SK-N-SH (cell line): Measurements from ENCODE around the gene SLC47A1. TPM values are rescaled to one million over a fixed set of nuclear protein-coding genes. Genes with fewer than 3 reads are reported as not detected.
"Not testable (repeated sequence)": the region's sequence is repeated elsewhere in the genome, so short reads cannot be mapped to it uniquely, and the experiment has no call there.

Experiments
- CTCF ChIA-PET: fragments of 300-600, 350-600 bp; formaldehyde crosslinking; extraction: SDS; loops from one replicate; lab custom pipeline; 2021; lab: Yijun Ruan, JAX
- POLR2A ChIA-PET: fragments of 350-600 bp; sonication (Branson Sonifier 250); formaldehyde crosslinking; extraction: SDS; loops from one replicate; lab custom pipeline; 2020; ENCODE audit warnings: antibody characterized with exemption, inconsistent platforms; lab: Yijun Ruan, JAX
- DNase-seq: peaks from one replicate; pipeline ENCODE4 v3.0.0; 2012
- H2AFZ ChIP-seq: fragments of 200-600 bp; sonication (generic); 2 replicates; pipeline ENCODE4 v1.8.1; 2016; ENCODE audit warnings: antibody characterized with exemption, mild to moderate bottlenecking, low read depth
- H3F3A ChIP-seq: fragments of 200-600 bp; sonication (generic); replicated peaks from 2 replicates; pipeline ENCODE3; 2016; ENCODE audit warnings: antibody characterized with exemption, mild to moderate bottlenecking; ENCODE audit not compliant: insufficient read depth
- H3K27ac ChIP-seq, 2 experiments: fragments of 200-500 bp in 1 of 2; fragments of 200-600 bp in 1 of 2; sonication (Bioruptor generic) in 1 of 2; sonication (generic), shearing (Covaris generic) in 1 of 2; 2 replicates each; pipeline versions ENCODE4 v1.5.1 to v1.6.1; 2014 to 2016; ENCODE audit warnings: low read depth in 2 of 2, inconsistent platforms in 1 of 2, low read length in 1 of 2, mild to moderate bottlenecking in 1 of 2, mixed read lengths in 1 of 2
- H3K27me3 ChIP-seq: fragments of 200-600 bp; sonication (generic), shearing (Covaris generic); 2 replicates; pipeline ENCODE4 v1.6.1; 2016; ENCODE audit warnings: mixed run types; ENCODE audit not compliant: insufficient read depth
- H3K36me3 ChIP-seq, 2 experiments: fragments of 200-500 bp in 1 of 2; fragments of 200-600 bp in 1 of 2; sonication (Bioruptor generic) in 1 of 2; sonication (generic) in 1 of 2; replicated peaks in 1 of 2; 2 replicates each; pipeline versions ENCODE3 to v1.5.1; 2014 to 2016; ENCODE audit warnings: low read length in 1 of 2, mild to moderate bottlenecking in 1 of 2; ENCODE audit not compliant: insufficient read depth in 2 of 2, control insufficient read depth in 1 of 2
- H3K4me1 ChIP-seq, 2 experiments: fragments of 200-500 bp in 1 of 2; fragments of 200-600 bp in 1 of 2; sonication (Bioruptor generic) in 1 of 2; sonication (generic), shearing (Covaris generic) in 1 of 2; 2 replicates each; pipeline versions ENCODE4 v1.5.1 to v1.6.1; 2014 to 2016; ENCODE audit warnings: low read depth in 1 of 2, low read length in 1 of 2, mixed run types in 1 of 2; ENCODE audit not compliant: insufficient read depth in 2 of 2, control insufficient read depth in 1 of 2
- H3K4me2 ChIP-seq: fragments of 200-600 bp; sonication (generic), shearing (Covaris generic); 2 replicates; pipeline ENCODE4 v1.6.1; 2017; ENCODE audit warnings: mixed run types
- H3K4me3 ChIP-seq, 2 experiments: fragments of 200-500 bp in 1 of 2; fragments of 200-600 bp in 1 of 2; sonication (Bioruptor generic) in 1 of 2; sonication (generic), shearing (Covaris generic) in 1 of 2; 2 replicates each; pipeline versions ENCODE4 v1.5.1 to v1.8.1; 2014 to 2016; ENCODE audit warnings: low read depth in 2 of 2, inconsistent platforms in 1 of 2, low read length in 1 of 2, mild to moderate bottlenecking in 1 of 2, mixed read lengths in 1 of 2, moderate library complexity in 1 of 2
- H3K79me2 ChIP-seq: fragments of 200-600 bp; sonication (generic); 2 replicates; pipeline ENCODE4 v1.8.1; 2017; ENCODE audit warnings: mild to moderate bottlenecking; ENCODE audit not compliant: insufficient read depth
- H3K9ac ChIP-seq: fragments of 200-600 bp; sonication (generic); 2 replicates; pipeline ENCODE4 v1.6.1; 2017; ENCODE audit warnings: mixed run types
- H3K9me2 ChIP-seq: fragments of 200-600 bp; sonication (generic); 2 replicates; pipeline ENCODE4 v1.6.1; 2017; ENCODE audit warnings: mixed run types
- H3K9me3 ChIP-seq: fragments of 200-600 bp; sonication (generic); 2 replicates; pipeline ENCODE4 v1.6.1; 2017; ENCODE audit warnings: mixed run types, mild to moderate bottlenecking, moderate library complexity
- H4K20me1 ChIP-seq: fragments of 200-600 bp; sonication (generic); 2 replicates; pipeline ENCODE4 v1.6.1; 2017; ENCODE audit warnings: mild to moderate bottlenecking, mixed run types; ENCODE audit not compliant: insufficient read depth
- CHD2 ChIP-seq: fragments of 150-350 bp; IDR thresholded peaks from 2 replicates; pipeline ENCODE4 v1.6.1; 2018; ENCODE audit warnings: low read length; ENCODE audit not compliant: partially characterized antibody
- FOXJ3 ChIP-seq: sonication (generic); formaldehyde crosslinking; IDR thresholded peaks from 2 replicates; pipeline ENCODE4 v1.5.1; 2020; ENCODE audit warnings: mild to moderate bottlenecking, missing genetic modification reagents
- FOXM1 ChIP-seq: IDR thresholded peaks from 2 replicates; pipeline ENCODE4 v1.4.0; 2012; ENCODE audit warnings: low read depth, mild to moderate bottlenecking
- MXI1 ChIP-seq: IDR thresholded peaks from 2 replicates; pipeline ENCODE4 v1.6.1; 2012; ENCODE audit warnings: mild to moderate bottlenecking, low read depth, low read length, improper control_type of control experiment
- NFIC ChIP-seq: IDR thresholded peaks from 2 replicates; pipeline ENCODE4 v1.4.0; 2012; ENCODE audit warnings: borderline replicate concordance
- RAD21 ChIP-seq: IDR thresholded peaks from 2 replicates; pipeline ENCODE4 v1.6.1; 2012; ENCODE audit warnings: mild to moderate bottlenecking, low read length
- RFX5 ChIP-seq: IDR thresholded peaks from 2 replicates; pipeline ENCODE4 v1.6.1; 2012; ENCODE audit warnings: mild to moderate bottlenecking, improper control_type of control experiment, low read length
- RXRA ChIP-seq: IDR thresholded peaks from 2 replicates; pipeline ENCODE4 v1.4.0; 2012; ENCODE audit warnings: low read depth, mild to moderate bottlenecking, borderline replicate concordance
- SIN3A ChIP-seq: IDR thresholded peaks from 2 replicates; pipeline ENCODE4 v1.6.1; 2012; ENCODE audit warnings: low read depth, mild to moderate bottlenecking, low read length, moderate library complexity, borderline replicate concordance
- TCF12 ChIP-seq: IDR thresholded peaks from 2 replicates; pipeline ENCODE4 v1.4.0; 2012
- WGBS: methylation state at CpG from one replicate; pipeline ENCODE4 v1.1.6; 2017; ENCODE audit warnings: low lambda C conversion rate; 5-methylcytosine and 5-hydroxymethylcytosine counted together
- polyA plus RNA-seq, 3 experiments: library from polyadenylated mRNA; depleted of rRNA; stranded (reverse); fragments of >200 nt; gene quantifications; 2 replicates each; pipeline ENCODE4 v1.2.3, GENCODE V29; 2012
- TF ChIP-seq, protein P1 (sequence below): fragments of 150-350 bp; IDR thresholded peaks from 2 replicates; pipeline ENCODE4 v1.6.1; 2017; ENCODE audit warnings: antibody characterized with exemption, low read length, low read depth, borderline replicate concordance
- TF ChIP-seq, protein P2 (sequence below): IDR thresholded peaks from 2 replicates; pipeline ENCODE4 v1.4.0; 2012; ENCODE audit warnings: low read depth, borderline replicate concordance
- TF ChIP-seq, protein P3 (sequence below): IDR thresholded peaks from 2 replicates; pipeline ENCODE4 v1.6.1; 2012; ENCODE audit warnings: mild to moderate bottlenecking, low read depth, low read length, moderate library complexity
- TF ChIP-seq, protein P4 (sequence below): IDR thresholded peaks from 2 replicates; pipeline ENCODE4; 2012

Gene SLC47A1
- polyA plus RNA-seq, 1 of the 3 experiments (the other 2 are of a cell fraction), result 3.5 TPM

DNA sequence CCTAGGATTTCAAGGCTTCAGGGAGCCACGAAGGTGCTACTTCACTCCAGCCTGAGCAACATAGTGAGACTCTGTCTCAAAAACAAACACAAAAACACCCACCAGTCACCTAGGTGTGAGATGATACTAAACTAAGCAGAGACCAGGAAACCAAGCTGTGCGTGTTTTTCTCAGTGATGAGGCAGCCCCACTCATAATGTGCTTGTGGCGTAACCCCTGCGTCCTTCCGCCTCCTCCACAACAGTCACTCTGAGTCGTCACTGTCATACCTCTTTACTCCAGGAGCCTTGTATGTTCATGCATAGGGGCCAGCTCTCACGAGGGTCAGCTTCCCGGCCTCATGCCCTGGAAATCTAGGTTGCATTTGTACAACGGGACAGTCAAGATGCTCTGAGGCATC lies 31.1 kb upstream of the SLC47A1 start:
- 77% methylated on average over 9 of the region's 9 CpGs for WGBS
- Histone ChIP-seq H3K4me1 (no peaks in the 10 kb centered on the region), H3K4me2 (no peak overlapping the region), H3K36me3 (no peaks in the 10 kb centered on the region), H3K79me2 (no peaks in the 10 kb centered on the region), H3K9me2 (no peaks in the 10 kb centered on the region), H3F3A (peaks cover 8% of the 10 kb centered on the region), H3K27ac (no peak overlapping the region), H3K27me3 (no peaks in the 10 kb centered on the region), H3K9me3 (no peaks in the 10 kb centered on the region), H4K20me1 (no peaks in the 10 kb centered on the region), H2AFZ (no peak overlapping the region), H3K4me3 (no peak overlapping the region), H3K9ac (no peak overlapping the region)
- DNase-seq, result no peak
- CTCF ChIA-PET, result interaction anchor here (0.6 to 2.9 kb wide), 5 partner anchors 140 to 264 kb away, joined by 3 to 8 read pairs (median 3); partner anchors contain the start of gene B9D1
- TF ChIP-seq SIN3A, result no peak
- TF ChIP-seq, protein P1, sequence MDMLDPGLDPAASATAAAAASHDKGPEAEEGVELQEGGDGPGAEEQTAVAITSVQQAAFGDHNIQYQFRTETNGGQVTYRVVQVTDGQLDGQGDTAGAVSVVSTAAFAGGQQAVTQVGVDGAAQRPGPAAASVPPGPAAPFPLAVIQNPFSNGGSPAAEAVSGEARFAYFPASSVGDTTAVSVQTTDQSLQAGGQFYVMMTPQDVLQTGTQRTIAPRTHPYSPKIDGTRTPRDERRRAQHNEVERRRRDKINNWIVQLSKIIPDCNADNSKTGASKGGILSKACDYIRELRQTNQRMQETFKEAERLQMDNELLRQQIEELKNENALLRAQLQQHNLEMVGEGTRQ, result no peak
- TF ChIP-seq TCF12, result no peak
- TF ChIP-seq, protein P2, sequence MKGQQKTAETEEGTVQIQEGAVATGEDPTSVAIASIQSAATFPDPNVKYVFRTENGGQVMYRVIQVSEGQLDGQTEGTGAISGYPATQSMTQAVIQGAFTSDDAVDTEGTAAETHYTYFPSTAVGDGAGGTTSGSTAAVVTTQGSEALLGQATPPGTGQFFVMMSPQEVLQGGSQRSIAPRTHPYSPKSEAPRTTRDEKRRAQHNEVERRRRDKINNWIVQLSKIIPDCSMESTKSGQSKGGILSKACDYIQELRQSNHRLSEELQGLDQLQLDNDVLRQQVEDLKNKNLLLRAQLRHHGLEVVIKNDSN, result no peak
- TF ChIP-seq, protein P3, sequence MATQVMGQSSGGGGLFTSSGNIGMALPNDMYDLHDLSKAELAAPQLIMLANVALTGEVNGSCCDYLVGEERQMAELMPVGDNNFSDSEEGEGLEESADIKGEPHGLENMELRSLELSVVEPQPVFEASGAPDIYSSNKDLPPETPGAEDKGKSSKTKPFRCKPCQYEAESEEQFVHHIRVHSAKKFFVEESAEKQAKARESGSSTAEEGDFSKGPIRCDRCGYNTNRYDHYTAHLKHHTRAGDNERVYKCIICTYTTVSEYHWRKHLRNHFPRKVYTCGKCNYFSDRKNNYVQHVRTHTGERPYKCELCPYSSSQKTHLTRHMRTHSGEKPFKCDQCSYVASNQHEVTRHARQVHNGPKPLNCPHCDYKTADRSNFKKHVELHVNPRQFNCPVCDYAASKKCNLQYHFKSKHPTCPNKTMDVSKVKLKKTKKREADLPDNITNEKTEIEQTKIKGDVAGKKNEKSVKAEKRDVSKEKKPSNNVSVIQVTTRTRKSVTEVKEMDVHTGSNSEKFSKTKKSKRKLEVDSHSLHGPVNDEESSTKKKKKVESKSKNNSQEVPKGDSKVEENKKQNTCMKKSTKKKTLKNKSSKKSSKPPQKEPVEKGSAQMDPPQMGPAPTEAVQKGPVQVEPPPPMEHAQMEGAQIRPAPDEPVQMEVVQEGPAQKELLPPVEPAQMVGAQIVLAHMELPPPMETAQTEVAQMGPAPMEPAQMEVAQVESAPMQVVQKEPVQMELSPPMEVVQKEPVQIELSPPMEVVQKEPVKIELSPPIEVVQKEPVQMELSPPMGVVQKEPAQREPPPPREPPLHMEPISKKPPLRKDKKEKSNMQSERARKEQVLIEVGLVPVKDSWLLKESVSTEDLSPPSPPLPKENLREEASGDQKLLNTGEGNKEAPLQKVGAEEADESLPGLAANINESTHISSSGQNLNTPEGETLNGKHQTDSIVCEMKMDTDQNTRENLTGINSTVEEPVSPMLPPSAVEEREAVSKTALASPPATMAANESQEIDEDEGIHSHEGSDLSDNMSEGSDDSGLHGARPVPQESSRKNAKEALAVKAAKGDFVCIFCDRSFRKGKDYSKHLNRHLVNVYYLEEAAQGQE, result no peak
- no peak for TF ChIP-seq NFIC
- TF ChIP-seq RXRA, result no peak
- TF ChIP-seq, protein P4, sequence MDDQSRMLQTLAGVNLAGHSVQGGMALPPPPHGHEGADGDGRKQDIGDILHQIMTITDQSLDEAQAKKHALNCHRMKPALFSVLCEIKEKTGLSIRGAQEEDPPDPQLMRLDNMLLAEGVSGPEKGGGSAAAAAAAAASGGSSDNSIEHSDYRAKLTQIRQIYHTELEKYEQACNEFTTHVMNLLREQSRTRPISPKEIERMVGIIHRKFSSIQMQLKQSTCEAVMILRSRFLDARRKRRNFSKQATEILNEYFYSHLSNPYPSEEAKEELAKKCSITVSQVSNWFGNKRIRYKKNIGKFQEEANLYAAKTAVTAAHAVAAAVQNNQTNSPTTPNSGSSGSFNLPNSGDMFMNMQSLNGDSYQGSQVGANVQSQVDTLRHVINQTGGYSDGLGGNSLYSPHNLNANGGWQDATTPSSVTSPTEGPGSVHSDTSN, result no peak
- TF ChIP-seq RFX5, result no peak
- TF ChIP-seq MXI1, result no peak
- no peak for TF ChIP-seq RAD21
- TF ChIP-seq FOXJ3, result no peak
- TF ChIP-seq CHD2, result no peak
- no peak for TF ChIP-seq FOXM1
- POLR2A ChIA-PET, result no interaction called here

DNA sequence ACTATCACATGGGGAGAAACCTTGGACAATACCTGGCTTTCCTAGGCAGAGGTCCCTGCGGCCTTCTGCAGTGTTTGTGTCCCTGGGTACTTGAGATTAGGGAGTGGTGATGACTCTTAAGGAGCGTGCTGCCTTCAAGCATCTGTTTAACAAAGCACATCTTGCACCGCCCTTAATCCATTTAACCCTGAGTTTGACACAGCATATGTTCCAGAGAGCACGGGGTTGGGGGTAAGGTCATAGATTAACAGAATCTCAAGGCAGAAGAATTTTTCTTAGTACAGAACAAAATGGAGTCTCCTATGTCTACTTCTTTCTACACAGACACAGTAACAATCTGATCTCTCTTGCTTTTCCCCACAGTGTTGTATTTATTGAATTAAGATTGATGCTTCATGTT lies 28.1 kb upstream of the SLC47A1 start:
- CTCF ChIA-PET, result interaction anchor here (1.1 kb wide), 1 partner anchor 260 kb away, joined by 3 read pairs; no protein-coding TSS in a partner anchor
- H3K9ac ChIP-seq, POLR2A ChIA-PET, H3K36me3 ChIP-seq, H3K9me3 ChIP-seq, H4K20me1 ChIP-seq, DNase-seq, H3K4me3 ChIP-seq, H3K27me3 ChIP-seq, H3K79me2 ChIP-seq, H3K4me1 ChIP-seq, H2AFZ ChIP-seq, H3K9me2 ChIP-seq, H3K27ac ChIP-seq, H3K4me2 ChIP-seq: not testable (repeated sequence)
- peaks cover 17% of the 10 kb centered on the region for H3F3A ChIP-seq
- WGBS, result 94% methylated on average over 2 of the region's 4 CpGs
